Measurements from ENCODE around the gene TGFB3.

GRCh38 chr14:75987201-75987970 lies 5.6 kb upstream of the TGFB3 start:
- TF ChIP-seq CTCF (IDR thresholded peaks at IDR 0.05; ENCODE audit: low read depth, low read length, poor library complexity, severe bottlenecking) (no peak), EZH2phosphoT487 (IDR thresholded peaks at IDR 0.05; ENCODE audit: borderline replicate concordance, low read length) (no peak)

Measured in DOHH2 (cell line).